ENCODE measurements around the gene ABT1.
"Not testable (repeated sequence)": the region's sequence is repeated elsewhere in the genome, so short reads cannot be mapped to it uniquely, and the experiment has no call there.

Gene ABT1

DNA sequence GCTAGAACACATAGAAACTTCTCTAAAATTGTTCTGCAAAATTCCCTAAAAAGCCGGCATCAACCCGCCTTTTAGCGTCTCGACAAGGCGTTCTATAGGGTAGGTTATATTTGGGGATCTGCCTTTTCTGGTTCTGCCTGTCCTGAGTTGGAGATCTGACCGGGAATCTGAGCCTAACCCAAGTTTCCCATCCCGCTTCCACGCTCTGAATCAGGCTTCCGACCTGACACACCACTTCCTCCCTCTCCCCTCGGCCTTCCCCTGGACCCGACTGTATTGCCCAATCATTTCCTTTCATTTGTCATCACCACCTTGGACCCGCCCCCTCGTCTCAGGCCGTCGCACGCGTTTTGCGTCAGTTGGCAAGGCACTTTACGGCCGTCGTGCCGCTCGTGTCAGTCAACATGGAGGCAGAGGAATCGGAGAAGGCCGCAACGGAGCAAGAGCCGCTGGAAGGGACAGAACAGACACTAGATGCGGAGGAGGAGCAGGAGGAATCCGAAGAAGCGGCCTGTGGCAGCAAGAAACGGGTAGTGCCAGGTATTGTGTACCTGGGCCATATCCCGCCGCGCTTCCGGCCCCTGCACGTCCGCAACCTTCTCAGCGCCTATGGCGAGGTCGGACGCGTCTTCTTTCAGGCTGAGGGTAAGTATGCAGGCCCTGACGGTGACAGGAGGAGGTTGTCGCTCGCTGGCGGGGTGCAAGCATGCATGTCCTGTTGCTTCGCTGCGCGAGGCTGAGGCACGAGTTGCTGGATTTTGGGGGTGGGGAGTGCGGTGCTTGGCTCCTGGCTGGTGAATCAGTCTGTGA lies at the start of gene ABT1:
Gene ABT1 (plus strand): TSS at position 375 of the 810 bp plus-strand sequence. CDS start 30 bp downstream, at position 405.
- peak; percentile 97 for DNase-seq (ENCODE audit: low spot score)

DNA sequence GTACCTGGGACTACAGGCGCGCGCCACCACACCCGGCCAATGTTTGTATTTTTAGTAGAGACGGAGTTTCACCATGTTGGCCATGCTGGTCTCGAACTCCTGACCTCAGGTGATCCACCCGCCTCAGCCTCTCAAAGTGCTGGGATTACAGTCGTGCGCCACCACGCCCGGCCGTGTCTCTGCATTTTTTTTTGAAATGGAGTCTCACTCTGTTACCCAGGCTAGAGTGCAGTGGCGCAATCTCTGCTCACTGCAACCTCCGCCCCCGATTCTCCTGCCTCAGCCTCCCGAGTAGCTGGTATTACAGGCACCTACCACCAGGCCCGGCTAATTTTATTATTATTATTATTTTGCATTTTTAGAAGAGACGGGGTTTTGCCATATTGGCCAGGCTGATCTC lies 49.4 kb upstream of the ABT1 start:
- not testable (repeated sequence) for DNase-seq (ENCODE audit: low spot score)

- DNase-seq (ENCODE audit: low spot score) = no peak
These were observed 46.3 kb upstream of the ABT1 start for GRCh38 chr6:26550250-26550993.

DNA sequence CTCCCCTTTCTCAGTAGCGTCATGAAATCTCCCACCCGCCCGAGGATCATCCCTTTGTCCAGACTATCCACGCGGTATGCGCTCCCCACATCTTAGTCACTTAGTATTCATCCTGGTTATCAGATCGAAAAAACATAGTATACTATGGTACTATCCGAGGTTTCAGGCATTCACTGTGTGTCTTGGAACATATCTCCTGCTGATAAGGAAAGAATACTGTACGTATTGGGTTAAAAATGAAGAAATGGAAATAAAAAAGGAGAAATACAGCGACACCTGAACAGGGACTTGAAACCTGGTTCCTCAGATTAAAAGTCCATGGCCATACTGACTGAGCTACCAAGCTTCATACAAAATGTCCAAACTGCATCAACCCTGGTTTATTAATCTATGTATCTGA lies 44.5 kb upstream of the ABT1 start:
- DNase-seq (ENCODE audit: low spot score) = no peak

- no peak for DNase-seq (ENCODE audit: low spot score)
These were observed 44.0 kb upstream of the ABT1 start for GRCh38 chr6:26552640-26553188.

DNA sequence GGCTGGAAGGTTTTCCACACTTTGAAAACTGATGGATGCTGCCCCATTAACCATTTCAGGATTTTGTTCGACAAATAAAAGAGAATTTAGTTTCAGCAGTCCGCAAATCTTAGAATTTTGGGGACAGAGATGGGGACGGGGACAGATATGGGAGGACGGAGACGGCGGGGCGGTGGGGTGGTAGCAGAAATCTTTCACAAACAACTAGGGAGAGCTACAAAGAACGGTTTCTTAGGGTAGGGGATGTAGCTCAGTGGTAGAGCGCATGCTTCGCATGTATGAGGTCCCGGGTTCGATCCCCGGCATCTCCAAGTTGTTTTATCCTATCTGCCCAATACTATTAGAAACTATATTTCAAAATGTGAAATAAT lies 43.5 kb upstream of the ABT1 start:
- peak; percentile 79 for DNase-seq (ENCODE audit: low spot score)

- peak; percentile 79 for DNase-seq (ENCODE audit: low spot score)
These were observed 42.9 kb upstream of the ABT1 start for GRCh38 chr6:26553635-26554446.

DNA sequence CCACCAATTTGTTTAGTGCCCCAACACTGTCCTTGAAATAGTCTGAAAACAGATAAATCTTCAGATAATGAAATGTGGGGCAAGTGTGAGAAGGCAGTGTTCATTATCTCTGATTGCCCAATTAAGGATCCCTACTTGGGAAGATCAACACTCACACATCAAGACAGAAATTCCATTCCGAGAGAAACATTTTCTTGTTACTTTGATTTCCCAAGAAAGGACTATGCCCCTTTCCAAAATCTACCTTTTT lies 42.4 kb upstream of the ABT1 start:
- no peak for DNase-seq (ENCODE audit: low spot score)

- peak; percentile 39 for DNase-seq (ENCODE audit: low spot score)
These were observed 41.9 kb upstream of the ABT1 start for GRCh38 chr6:26554697-26555504.

DNA sequence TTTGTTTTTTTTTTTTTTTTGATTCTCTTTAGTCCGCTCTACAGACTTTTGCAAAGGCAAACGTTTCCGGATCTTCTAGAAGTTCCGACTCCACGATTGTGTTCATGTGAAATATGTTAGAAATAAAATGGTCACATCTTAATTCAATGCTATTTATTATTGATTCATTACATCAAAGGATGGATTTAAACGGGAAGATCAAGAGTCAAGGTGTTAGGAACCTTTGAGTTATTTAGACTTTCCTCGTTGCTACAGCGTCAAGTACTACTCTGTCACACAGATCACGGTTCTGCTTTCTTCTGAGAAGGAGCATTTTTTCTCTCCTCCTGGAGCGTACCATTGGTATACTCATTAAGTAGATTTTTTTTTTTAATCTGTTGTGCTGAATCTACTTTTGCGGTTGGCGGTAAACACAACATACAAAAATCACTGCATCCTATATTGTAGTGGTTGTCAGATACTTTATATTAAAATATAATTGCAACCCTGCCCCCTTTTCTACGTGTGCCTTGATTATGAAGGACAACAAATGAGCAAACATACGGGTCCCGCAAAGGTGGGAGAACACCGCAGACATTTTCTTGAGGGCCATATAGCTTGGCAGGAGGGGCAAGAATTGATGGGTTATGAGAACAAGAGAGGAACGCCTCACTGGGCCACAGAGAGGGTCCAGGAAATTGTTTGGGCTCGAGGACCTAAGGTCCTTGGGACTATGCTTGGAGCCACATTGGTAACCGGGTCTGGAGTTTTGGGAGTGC lies 41.1 kb upstream of the ABT1 start:
- no peak for DNase-seq (ENCODE audit: low spot score)

GRCh38 chr6:26556263-26557070 lies 40.3 kb upstream of the ABT1 start:
- DNase-seq (ENCODE audit: low spot score) = peak; percentile 40

DNA sequence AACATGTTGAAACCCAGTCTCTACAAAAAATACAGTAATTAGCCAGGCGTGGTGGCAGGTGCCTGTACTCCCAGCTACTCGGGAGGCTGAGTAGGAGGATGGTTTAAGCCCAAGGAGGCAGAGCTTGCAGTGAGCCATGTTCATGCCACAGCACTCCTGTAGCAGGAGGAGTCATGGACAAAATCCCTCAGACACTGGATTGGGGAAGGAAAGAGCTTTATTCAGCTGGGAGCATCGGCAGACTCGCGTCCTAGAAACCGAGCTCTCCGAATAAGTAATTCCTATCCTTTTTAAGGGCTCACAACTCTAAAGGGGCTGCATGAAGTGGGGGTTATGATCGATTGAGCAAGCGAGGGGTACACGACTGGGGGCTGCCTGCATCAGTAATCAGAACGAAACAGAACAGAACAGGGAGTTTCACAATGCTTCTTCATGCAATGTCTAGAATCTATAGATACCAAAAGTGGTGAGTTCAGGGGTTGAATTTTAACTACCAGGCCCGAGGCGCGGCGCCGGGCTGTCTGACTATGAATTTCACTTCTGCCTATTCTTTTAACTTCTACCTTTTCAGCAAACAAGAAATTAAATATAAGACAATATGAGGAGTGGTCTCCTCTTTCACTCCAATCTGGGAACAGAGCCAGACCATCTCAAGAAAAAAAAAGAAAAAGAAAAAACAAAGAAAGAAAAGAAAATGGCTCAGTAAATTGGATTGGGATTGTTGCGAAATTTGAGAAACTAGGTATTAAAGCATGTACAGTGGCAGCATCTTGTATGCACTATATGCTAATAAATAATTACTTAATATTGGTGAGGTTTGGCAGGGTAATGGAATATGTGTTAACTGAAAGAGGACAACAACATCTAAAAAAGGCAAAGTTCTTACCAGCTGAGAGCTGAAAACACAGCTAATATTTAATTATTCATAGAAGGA lies 35.0 kb upstream of the ABT1 start:
- no peak for DNase-seq (ENCODE audit: low spot score)

DNA sequence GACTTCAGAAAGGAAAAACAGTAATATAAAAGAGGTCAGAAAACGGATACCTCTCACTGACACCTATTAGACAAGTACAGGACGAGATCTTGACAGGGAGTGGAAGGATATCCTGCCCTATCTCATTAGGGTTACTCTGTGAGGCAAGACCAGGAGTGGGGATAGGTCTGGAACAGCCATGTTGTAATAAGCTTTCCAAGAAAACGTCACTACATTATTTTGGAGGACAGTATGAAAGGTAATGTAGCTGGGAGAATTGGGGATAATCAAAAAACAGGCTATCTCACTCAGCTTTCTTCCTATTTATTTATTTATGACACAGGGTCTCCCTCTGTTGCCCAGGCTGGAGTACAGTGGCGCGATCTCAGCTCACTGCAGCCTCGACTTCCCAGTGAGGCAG lies 33.3 kb upstream of the ABT1 start:
- no peak for DNase-seq (ENCODE audit: low spot score)

DNA sequence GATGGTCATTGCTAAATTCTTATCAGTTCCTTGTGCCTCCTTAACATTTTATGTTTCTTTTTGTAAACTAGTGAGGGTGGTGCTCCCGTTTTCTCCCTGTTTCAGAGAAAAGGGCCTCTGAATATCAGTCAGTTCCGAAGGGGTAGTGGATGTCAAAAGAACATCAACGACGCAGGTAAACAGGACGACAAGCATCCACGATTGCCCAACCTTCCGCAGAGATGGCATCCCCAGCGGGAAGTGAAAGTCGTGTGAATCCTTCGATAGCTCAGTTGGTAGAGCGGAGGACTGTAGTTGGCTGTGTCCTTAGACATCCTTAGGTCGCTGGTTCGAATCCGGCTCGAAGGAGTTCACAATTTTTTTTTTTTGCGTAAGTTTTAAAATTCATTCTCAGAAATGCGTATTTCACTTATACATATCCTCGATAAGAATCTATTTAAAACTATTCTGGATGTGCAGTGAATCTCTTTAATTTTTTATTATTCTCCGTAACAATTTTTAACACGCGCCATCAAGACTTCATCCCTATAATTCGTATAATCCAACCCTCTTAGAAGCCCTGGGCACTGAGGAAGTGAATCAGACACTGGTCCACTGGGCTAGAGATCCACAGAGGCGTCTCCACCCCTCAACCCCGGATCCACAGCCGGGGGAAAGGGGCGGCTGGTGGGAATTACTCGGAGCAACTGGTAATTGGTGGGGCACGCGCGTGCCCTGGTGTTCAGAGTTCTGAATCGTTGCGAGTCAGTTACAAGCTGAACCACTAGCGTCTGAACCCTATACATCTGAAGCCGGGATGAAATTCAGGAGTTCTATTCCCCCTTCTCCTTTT lies 27.9 kb upstream of the ABT1 start:
- DNase-seq (ENCODE audit: low spot score) = peak; percentile 94

- no peak for DNase-seq (ENCODE audit: low spot score)
These were observed 27.4 kb upstream of the ABT1 start for GRCh38 chr6:26569433-26569764.

- no peak for DNase-seq (ENCODE audit: low spot score)
These were observed 26.5 kb upstream of the ABT1 start for GRCh38 chr6:26570027-26570809.

DNA sequence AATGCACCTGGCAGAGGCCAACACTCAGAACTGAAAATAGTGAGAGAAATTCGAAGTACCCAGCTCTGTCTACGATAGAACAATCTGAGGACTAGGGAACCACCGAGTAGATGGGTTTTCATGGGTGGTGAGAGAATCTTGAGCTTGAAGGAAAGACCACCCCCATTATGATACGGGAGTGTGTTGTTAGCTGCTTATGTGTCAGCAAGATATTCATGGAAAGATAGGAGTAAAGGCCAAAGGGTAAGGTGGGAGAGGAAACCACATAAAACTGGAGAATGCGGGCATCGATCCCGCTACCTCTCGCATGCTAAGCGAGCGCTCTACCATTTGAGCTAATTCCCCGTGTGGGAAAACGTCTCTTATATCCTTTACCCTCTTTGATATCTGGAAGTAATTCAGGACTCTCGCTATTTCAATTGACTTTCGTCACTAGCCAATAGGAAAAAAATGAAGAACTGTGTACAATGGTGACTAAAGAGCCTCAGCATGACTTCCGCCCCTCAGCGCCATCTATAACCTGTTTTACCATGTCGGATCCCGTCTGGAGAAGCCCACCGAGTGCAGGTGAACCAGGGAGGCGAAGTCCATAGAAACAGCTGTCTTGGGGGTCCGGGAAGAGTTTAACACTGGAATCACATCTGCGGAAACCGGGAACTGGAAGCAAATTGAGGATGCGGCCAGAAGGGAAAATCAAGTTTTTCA lies 25.0 kb upstream of the ABT1 start:
- peak; percentile 54 for DNase-seq (ENCODE audit: low spot score)
